ENCODE data around the gene DNAH17. TPM values are rescaled to one million over a fixed set of nuclear protein-coding genes. Genes with fewer than 3 reads are reported as not detected.

DNAH17 gene
- total RNA-seq, 1 donor from 2014 or later: 2.0 TPM

DNA sequence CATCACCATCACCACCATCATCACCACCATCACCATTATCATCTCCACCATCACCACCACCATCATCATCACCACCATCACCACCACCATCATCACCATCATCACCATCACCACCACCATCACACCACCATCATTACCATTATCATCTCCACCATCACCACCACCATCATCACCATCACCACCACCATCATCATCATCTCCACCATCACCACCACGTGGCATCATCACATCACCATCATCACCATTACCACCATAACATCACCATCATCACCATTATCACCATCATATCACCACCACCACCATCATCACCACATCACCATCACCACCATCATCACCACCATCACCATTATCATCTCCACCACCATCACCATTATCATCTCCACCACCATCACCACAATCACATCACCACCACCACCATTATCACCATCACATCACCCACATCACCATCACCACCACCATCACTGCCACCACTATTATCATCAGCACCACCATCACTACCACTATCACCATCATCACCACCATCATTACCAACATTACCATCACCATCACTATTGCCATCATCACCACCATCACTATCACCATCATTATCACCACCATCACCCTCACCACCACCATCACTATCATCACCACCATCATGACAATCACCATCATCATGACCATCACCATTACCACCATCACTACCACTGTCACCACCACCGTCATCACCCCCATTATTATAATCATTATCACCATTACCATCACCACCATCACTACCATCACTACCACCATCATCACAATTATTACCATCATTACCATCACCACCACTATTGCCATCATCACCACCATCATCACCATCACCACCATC is 99.1 kb downstream of the DNAH17 start:
- TF ChIP-seq, protein P1, sequence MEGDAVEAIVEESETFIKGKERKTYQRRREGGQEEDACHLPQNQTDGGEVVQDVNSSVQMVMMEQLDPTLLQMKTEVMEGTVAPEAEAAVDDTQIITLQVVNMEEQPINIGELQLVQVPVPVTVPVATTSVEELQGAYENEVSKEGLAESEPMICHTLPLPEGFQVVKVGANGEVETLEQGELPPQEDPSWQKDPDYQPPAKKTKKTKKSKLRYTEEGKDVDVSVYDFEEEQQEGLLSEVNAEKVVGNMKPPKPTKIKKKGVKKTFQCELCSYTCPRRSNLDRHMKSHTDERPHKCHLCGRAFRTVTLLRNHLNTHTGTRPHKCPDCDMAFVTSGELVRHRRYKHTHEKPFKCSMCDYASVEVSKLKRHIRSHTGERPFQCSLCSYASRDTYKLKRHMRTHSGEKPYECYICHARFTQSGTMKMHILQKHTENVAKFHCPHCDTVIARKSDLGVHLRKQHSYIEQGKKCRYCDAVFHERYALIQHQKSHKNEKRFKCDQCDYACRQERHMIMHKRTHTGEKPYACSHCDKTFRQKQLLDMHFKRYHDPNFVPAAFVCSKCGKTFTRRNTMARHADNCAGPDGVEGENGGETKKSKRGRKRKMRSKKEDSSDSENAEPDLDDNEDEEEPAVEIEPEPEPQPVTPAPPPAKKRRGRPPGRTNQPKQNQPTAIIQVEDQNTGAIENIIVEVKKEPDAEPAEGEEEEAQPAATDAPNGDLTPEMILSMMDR (IDR thresholded peaks at IDR 0.05): no peak
- TF ChIP-seq POLR2AphosphoS5 (IDR thresholded peaks at IDR 0.05; ENCODE audit: insufficient read depth in 1 of 2, low read depth in 1 of 2) (no peak), POLR2A (IDR thresholded peaks at IDR 0.05) (no peak)
- Histone ChIP-seq H3K27ac (no peak overlapping the region), H3K4me3 (no peak overlapping the region), H3K9me3 (no peaks in the 10 kb centered on the region), H3K27me3 (no peaks in the 10 kb centered on the region), H3K36me3 (no peaks in the 10 kb centered on the region), H3K4me1 (no peaks in the 10 kb centered on the region)
- DNase-seq (ENCODE audit: extremely low spot score in 2 of 2): no peak
- intact Hi-C loops (cut with DNase I): no loop called here

DNA sequence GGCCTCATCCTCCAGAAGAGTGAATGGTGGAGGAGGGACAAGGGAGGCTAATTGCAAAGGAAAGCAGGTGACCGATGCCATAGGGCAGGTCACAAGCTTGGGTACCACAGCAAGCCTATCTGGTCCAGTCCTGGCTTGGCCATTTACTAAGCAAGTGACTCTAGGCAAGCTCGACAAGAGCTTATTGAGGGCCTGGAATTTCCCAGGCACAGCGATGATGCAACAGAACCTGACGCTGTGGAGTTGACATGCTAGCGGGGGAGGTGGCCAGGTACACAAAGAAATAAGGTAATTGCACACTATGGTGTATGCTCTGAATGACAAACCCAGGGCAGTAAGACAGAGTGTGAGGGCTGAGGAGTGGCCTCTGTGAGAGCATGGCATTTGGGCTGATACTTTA is 100.2 kb downstream of the DNAH17 start:
- Histone ChIP-seq H3K4me1 (no peaks in the 10 kb centered on the region), H3K9me3 (no peaks in the 10 kb centered on the region), H3K36me3 (no peaks in the 10 kb centered on the region), H3K4me3 (no peak overlapping the region), H3K27ac (no peak overlapping the region), H3K27me3 (no peaks in the 10 kb centered on the region)
- DNase-seq (ENCODE audit: extremely low spot score in 2 of 2): no peak
- intact Hi-C loops (cut with DNase I): no loop called here
- TF ChIP-seq POLR2AphosphoS5 (IDR thresholded peaks at IDR 0.05; ENCODE audit: insufficient read depth in 1 of 2, low read depth in 1 of 2) (no peak), POLR2A (IDR thresholded peaks at IDR 0.05) (no peak)
- TF ChIP-seq, protein P1 (IDR thresholded peaks at IDR 0.05): no peak

DNA sequence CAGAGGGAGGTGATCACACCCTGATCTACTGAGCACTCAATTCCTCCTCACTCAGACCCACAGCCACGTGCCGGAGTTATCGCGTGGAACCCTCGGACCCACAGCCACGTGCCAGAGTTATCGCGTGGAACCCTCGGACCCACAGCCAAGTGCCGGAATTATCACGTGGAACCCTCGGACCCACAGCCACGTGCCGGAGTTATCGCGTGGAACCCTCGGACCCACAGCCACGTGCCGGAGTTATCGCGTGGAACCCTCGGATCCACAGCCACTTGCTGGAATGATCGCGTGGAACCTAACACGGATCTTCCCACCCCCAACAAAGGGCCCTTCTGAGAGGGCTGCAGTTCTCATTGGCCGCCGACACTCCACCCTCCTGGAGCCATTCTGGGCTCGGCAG is 101.0 kb downstream of the DNAH17 start:
- TF ChIP-seq, protein P1 (IDR thresholded peaks at IDR 0.05): no peak
- TF ChIP-seq POLR2AphosphoS5 (IDR thresholded peaks at IDR 0.05; ENCODE audit: insufficient read depth in 1 of 2, low read depth in 1 of 2) (no peak), POLR2A (IDR thresholded peaks at IDR 0.05) (no peak)

DNA sequence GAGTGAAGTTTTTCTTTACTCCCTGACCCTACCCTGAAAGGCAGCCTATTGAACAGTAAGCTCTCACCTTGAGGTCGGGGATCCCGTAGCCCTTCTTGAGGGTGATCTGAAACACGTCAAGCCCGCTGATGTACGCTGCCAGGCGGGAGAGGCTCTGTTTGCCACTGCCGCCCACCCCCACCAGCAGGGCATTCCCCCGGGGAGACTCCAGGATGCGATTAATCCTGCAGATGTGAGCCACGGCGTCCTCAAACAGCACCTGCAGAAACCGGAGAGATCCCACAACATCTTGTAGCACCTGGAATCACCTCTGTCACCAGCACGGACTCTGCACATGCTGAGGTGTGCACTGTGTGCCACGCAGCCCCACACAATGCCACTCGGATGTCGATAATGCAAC is 102.0 kb downstream of the DNAH17 start:
- TF ChIP-seq, protein P1 (IDR thresholded peaks at IDR 0.05): no peak
- no peak for TF ChIP-seq POLR2AphosphoS5 (IDR thresholded peaks at IDR 0.05; ENCODE audit: insufficient read depth in 1 of 2, low read depth in 1 of 2)
- TF ChIP-seq POLR2A (IDR thresholded peaks at IDR 0.05): no peak
- intact Hi-C loops (cut with DNase I): no loop called here
- H3K9me3 ChIP-seq: no peaks in the 10 kb centered on the region
- no peak for DNase-seq (ENCODE audit: extremely low spot score in 2 of 2)
- H3K27ac ChIP-seq: no peak overlapping the region
- H3K27me3 ChIP-seq: no peaks in the 10 kb centered on the region
- H3K4me3 ChIP-seq: no peak overlapping the region
- H3K36me3 ChIP-seq: no peaks in the 10 kb centered on the region
- no peaks in the 10 kb centered on the region for H3K4me1 ChIP-seq

More for the DNA sequence above, 101.0 kb downstream of the DNAH17 start:
- no peak overlapping the region for H3K4me3 ChIP-seq
- H3K36me3 ChIP-seq: no peaks in the 10 kb centered on the region
- H3K27me3 ChIP-seq: no peaks in the 10 kb centered on the region
- H3K9me3 ChIP-seq: no peaks in the 10 kb centered on the region
- H3K27ac ChIP-seq: no peak overlapping the region
- no peaks in the 10 kb centered on the region for H3K4me1 ChIP-seq
- DNase-seq (ENCODE audit: extremely low spot score in 2 of 2): no peak
- intact Hi-C loops (cut with DNase I): no loop called here

DNA sequence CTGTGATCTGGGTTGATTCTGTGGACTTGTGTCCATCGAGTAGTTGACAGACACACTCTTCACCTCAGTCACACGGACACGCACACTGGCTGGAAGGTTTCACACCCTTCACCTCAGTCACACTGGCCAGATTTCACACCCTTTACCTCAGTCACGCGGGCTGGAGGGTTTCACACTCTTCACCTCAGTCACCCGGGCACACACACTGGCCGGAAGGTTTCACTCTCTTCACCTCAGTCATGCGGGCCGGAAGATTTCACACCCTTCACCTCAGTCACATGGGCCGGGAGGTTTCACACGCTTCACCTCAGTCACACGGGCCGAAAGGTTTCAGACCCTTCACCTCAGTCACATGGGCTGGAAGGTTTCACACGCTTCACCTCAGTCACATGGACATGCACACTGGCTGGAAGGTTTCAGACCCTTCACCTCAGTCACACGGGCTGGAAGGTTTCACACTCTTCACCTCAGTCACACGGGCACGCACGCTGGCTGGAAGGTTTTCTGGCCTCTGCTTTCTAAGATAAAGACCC is 102.5 kb downstream of the DNAH17 start:
- TF ChIP-seq POLR2AphosphoS5 (IDR thresholded peaks at IDR 0.05; ENCODE audit: insufficient read depth in 1 of 2, low read depth in 1 of 2) (no peak), POLR2A (IDR thresholded peaks at IDR 0.05) (no peak)
- no peak for DNase-seq (ENCODE audit: extremely low spot score in 2 of 2)
- Histone ChIP-seq H3K27ac (no peak overlapping the region), H3K4me3 (no peak overlapping the region), H3K4me1 (no peaks in the 10 kb centered on the region), H3K9me3 (no peaks in the 10 kb centered on the region), H3K27me3 (no peaks in the 10 kb centered on the region), H3K36me3 (no peaks in the 10 kb centered on the region)
- intact Hi-C loops (cut with DNase I): no loop called here

All from vagina (tissue), 2 donors.